HG03066 (cell line): ENCODE data around the gene RTP3.
A peak's percentile ranks its signal among the peaks of the same experiment; 100 is the strongest.

ENCODE experiments used
- ATAC-seq: cut with Tn5 transposase; IDR thresholded peaks from one replicate; pipeline ENCODE4 v1.9.1; 2021; ENCODE audit warnings: low read depth; ENCODE audit not compliant: unreplicated experiment

The RTP3 gene

DNA sequence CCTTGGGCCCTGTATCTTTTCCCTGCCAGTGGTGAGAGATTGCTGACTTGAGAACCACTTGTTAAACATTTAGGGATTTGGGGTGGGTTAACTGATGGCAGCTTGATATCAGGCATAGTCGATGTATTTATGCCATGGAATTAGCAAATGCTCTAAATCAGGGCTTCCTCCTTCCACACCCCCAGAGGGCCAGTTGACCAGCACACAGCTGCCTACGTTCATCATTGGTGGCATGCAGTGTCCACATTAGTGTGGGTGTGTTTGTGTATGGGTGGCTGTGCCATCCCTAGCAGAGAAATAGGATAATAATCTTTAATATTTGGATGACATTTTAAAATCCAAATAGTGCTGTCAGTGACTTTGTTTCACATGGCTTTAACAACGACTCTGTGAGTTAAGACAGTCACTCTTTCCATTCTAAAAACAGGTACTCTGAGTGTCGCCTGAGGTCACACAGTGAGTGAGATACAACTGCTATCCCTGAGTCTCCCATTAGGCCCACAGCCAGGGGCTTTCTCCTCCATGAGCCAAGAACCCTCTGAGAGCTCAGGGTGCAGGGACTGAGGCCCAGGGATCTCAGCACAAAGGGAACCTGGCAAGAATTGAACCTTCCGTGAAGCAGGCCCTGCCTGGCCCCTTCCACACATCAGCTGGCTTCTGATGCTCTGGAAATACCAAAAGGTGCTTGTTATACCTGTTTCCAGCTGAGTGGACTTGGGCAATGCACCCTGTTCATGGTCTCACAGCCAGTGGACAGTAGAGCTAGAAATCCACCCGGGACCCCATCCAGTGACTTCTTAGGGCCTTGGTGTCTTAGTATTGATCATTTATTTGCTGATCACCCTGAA, 28.8 kb upstream of the RTP3 start:
- ATAC-seq = no peak

DNA sequence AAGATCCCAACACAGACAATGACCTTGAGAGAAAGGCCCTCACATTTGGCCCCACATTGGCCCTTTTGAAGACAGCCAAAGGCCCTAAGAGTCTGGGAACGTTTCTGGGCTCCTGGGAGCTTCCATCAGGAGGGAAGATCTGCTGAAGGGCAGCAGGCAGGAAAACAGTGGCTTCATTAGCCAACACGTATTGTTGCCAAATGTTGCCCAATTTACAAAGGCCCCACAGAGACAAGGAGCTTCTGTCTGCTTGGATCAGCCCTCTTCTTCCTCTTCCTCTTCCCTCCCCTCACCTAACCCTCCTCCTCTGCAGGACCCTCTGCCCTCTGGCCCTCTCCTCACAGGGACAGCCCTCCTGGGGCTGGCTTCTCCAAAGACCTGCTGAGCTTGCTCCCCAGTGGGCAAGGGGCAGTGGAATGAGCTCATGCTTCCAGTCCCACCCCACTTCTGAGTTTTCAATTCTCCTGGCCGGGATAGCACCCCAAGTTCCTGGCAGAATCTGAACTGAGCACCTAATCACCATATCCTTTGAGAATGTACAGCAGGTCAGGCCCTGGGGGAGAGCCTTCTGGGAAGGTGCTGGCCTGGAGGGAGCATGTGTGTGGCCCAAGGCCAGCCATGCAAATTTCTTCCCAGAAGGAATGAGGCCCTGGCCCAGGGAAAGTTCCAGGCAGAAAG, 28.0 kb upstream of the RTP3 start:
- no peak for ATAC-seq

GRCh38 chr3:46470831-46471230, 26.9 kb upstream of the RTP3 start:
- no peak for ATAC-seq

- ATAC-seq = no peak
Observed at GRCh38 chr3:46471371-46471914, 26.3 kb upstream of the RTP3 start.

DNA sequence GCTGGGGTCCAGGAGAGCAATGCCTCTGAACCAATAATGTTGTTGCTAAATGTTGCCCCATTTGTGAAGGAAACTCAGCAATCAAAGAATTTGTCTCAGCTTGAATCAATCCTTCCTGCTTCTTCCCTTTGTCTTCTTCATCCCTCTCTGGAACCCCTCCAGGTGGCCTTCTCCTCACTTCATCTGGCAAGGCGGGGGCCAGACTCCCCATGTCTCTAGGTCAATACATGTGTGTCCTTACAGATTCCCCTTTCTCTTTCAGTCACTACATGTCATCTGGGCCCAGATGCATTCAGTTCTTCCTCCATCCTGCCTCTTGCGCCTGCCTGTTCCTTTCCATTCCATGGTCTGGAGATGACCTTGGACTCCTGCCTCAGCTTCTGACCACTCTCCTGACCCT, 25.0 kb upstream of the RTP3 start:
- no peak for ATAC-seq

DNA sequence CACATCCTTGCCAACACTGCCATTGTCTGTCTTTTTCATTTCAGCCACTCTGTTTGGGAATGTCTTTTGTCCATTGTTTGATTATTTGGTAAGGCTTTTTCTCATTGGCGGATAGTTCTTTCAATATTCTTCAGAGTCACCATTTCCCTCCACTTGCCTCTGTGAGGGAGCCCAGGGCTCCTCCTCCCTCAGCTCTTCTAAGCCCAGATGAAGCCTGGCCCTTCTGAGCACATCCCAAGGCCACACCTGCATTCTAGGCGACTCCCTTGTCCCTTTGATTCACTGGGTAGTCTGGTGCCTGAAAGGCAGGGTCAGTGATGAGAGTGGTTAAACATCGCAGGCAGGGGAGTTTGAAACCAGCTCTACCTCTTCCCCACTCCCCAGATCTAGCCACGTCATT, 20.6 kb upstream of the RTP3 start:
- ATAC-seq = no peak

- no peak for ATAC-seq
Observed at GRCh38 chr3:46477756-46478155, 20.0 kb upstream of the RTP3 start.

DNA sequence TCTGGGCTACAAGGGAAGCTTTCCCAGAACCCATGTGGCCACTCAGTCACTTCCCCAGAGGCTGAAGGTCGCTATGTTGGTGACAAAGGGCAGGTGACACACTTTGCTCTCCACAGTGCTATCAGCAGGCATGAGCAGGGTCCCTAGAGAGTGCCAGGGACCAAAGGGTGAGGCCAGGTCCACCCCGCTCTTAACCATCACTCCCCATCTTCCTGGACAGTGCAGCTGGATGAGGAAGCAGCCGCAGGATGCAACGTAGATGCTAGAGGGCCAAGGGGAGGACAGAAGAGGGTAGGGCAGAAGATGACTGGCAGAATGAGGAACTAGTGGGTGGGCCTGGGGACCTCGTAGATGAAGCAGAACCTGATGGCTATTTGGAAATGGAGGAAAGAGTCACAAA, 19.4 kb upstream of the RTP3 start:
- no peak for ATAC-seq

DNA sequence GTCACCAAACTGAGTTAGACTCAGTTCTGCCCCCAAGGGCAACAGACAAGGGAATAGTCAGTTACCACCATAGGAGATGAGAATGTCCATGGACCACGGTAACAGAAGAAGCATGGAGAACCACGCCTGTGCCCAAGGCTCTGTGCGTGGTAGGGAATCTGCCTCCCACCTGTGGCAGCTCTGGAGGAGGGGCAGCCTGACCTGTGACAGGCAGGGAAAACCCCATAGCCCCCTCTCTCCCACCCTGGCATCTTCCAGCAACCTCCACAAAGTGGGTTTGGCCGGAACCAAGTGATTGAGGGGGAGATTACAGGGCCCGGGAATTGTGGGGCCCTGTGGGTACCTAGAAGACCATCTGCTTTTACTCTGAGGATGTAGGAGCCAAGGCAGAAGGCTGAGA, 18.8 kb upstream of the RTP3 start:
- ATAC-seq = no peak

DNA sequence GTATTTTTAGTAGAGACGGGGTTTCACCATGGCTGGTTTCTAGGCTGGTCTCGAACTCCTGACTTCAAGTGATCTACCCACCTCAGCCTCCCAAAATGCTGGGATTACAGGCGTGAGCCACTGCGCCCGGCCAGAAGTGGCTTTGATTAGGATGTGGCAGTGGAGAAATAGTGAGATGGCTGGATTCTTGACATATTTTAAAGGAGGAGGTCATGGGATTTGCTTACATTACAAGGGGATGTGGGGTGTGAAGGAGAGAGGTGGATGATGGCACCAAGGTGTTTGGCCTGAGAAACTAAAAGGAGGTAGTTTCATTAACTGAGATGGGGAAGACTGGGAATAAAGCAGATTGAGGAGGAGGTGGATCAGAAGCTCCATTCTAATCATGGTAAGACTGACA, 18.1 kb upstream of the RTP3 start:
- no peak for ATAC-seq

DNA sequence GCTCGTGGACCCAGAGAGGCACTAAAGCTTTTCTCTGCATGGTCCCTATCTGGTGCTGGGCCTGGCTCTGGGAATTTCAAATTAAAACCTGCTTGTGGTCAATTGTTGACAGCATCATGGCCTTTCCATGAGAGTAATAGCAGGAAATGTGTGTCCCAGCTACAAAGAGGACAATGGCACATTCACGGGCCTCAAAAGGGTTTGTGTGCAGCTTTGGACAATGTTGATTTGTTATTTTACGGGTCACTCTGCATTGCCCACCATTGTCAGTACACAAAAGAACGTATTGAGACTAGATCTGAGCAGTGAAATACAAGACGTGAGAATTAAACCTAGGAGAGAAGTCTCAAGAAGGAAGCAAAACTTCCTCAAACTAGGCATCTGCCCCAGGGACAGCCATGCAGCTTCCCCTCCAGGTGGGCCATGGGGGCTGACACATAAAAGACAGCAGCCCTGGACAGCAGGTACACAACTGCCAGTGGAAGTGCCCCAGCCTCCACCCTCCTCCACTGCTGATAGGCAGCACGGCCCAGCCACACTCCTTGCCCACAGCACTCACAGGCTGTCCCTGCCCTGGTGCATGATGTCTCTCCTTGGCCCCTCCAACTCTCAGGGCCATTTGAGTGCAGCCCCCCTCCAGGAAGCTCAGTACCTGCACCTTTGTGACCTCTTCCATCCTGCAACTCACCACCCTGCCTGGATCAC, 17.1 kb upstream of the RTP3 start:
- ATAC-seq = no peak

- ATAC-seq = no peak
Observed at GRCh38 chr3:46481636-46482035, 16.1 kb upstream of the RTP3 start.

GRCh38 chr3:46482632-46483350, 15.0 kb upstream of the RTP3 start:
- ATAC-seq = no peak

- ATAC-seq = no peak
Observed at GRCh38 chr3:46483825-46484224, 14.0 kb upstream of the RTP3 start.

GRCh38 chr3:46484388-46484787, 13.4 kb upstream of the RTP3 start:
- ATAC-seq = no peak

GRCh38 chr3:46484911-46485778, 12.6 kb upstream of the RTP3 start:
- ATAC-seq = no peak

- ATAC-seq = no peak
Observed at GRCh38 chr3:46485779-46486175, 12.0 kb upstream of the RTP3 start.

DNA sequence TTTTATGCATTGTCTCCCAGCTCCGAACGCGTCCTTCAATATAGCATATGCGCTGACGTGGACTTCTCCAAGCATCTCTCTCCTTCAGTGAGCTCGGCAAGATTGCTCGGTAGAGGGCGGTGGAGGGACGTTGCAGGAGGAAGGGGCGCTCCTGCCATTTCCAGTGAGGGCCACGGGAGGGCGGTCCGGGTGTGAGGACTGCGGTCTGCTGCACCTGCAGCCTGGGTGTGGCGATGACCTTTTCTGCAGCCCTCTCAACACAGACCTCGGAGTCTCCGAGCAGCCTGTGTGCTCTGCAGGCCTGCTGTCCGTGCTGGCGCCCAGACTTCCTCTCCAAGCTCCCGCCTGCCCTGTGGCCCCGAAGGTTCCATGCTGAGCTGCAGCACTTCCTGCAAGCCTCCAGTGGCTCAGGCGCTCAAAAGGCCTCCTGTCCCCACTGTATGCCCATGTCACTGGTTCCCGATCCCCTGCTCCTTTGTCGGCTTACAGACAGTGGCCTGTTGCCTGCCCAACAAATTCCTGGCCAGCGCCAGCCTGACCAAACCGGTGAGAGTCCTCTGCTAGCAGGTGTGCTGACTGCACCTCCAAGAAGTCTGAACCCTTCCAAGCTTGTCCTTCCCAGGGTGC, 8.9 kb upstream of the RTP3 start:
- ATAC-seq = peak; percentile 94

GRCh38 chr3:46489381-46489780, 8.4 kb upstream of the RTP3 start:
- no peak for ATAC-seq
